Adipocyte (in vitro differentiated cells): ENCODE results near the gene MLXIP.
A peak's percentile ranks its signal among the peaks of the same experiment; 100 is the strongest.
"Not testable (repeated sequence)": the region's sequence is repeated elsewhere in the genome, so short reads cannot be mapped to it uniquely, and the experiment has no call there.

Source experiments
- DNase-seq: peaks from one replicate; pipeline ENCODE4 v3.0.0-alpha.2; 2015; ENCODE audit warnings: low read depth
- H3K27me3 ChIP-seq: replicated peaks from 2 replicates; pipeline ENCODE4 v1.7.0; 2013; ENCODE audit warnings: mild to moderate bottlenecking, low read length, moderate library complexity; ENCODE audit not compliant: control insufficient read depth, insufficient read depth
- H3K36me3 ChIP-seq: 2 replicates; pipeline ENCODE4 v1.7.0; 2013; ENCODE audit warnings: low read length, mild to moderate bottlenecking, moderate library complexity; ENCODE audit not compliant: control insufficient read depth, insufficient read depth, severe bottlenecking
- H3K4me1 ChIP-seq: 2 replicates; pipeline ENCODE4 v1.7.0; 2013; ENCODE audit warnings: mild to moderate bottlenecking, low read length, moderate library complexity; ENCODE audit not compliant: control insufficient read depth, insufficient read depth
- H3K4me3 ChIP-seq: 2 replicates; pipeline ENCODE4 v1.7.0; 2013; ENCODE audit warnings: mild to moderate bottlenecking, low read length, moderate library complexity
- H3K9ac ChIP-seq: 2 replicates; pipeline ENCODE4 v1.7.0; 2013; ENCODE audit warnings: mild to moderate bottlenecking, low read length, moderate library complexity
- H3K9me3 ChIP-seq: 2 replicates; pipeline ENCODE4 v1.7.0; 2013; ENCODE audit warnings: mild to moderate bottlenecking, low read length, moderate library complexity; ENCODE audit not compliant: control insufficient read depth

MLXIP gene

GRCh38 chr12:122078141-122079032, at the start of gene MLXIP:
Gene MLXIP, plus strand, starts transcription at chr12:122078756. Its CDS starts 98 bp downstream, at chr12:122078854.
- Histone ChIP-seq H3K27me3 (no peaks in the 10 kb centered on the region), H3K4me1 (peaks cover 45% of the 10 kb centered on the region), H3K4me3 (peak within 1 kb of the TSS; percentile 94), H3K9ac (peak within 1 kb of the TSS; percentile 89), H3K9me3 (no peaks in the 10 kb centered on the region), H3K36me3 (no peaks in the 10 kb centered on the region)
- DNase-seq = peak; percentile 98

GRCh38 chr12:122028905-122029560, 49.5 kb upstream of the MLXIP start:
- no peak for DNase-seq
- H3K9me3 ChIP-seq = no peaks in the 10 kb centered on the region
- no peaks in the 10 kb centered on the region for H3K36me3 ChIP-seq
- H3K27me3 ChIP-seq = no peaks in the 10 kb centered on the region
- no peak overlapping the region for H3K4me3 ChIP-seq
- H3K9ac ChIP-seq = no peak overlapping the region
- peaks cover 4% of the 10 kb centered on the region for H3K4me1 ChIP-seq

- Histone ChIP-seq H3K4me1 (no peaks in the 10 kb centered on the region), H3K36me3 (no peaks in the 10 kb centered on the region), H3K9ac (no peak overlapping the region), H3K9me3 (no peaks in the 10 kb centered on the region), H3K4me3 (no peak overlapping the region), H3K27me3 (no peaks in the 10 kb centered on the region)
- DNase-seq = no peak
Measured at GRCh38 chr12:122029620-122030423, 48.7 kb upstream of the MLXIP start.

- no peak overlapping the region for H3K9ac ChIP-seq
- H3K9me3 ChIP-seq = no peaks in the 10 kb centered on the region
- no peaks in the 10 kb centered on the region for H3K4me1 ChIP-seq
- H3K4me3 ChIP-seq = no peak overlapping the region
- no peaks in the 10 kb centered on the region for H3K36me3 ChIP-seq
- H3K27me3 ChIP-seq = no peaks in the 10 kb centered on the region
- no peak for DNase-seq
Measured at GRCh38 chr12:122030424-122031035, 48.0 kb upstream of the MLXIP start.

- no peak overlapping the region for H3K9ac ChIP-seq
- H3K27me3 ChIP-seq = no peaks in the 10 kb centered on the region
- no peak overlapping the region for H3K4me3 ChIP-seq
- no peaks in the 10 kb centered on the region for H3K36me3 ChIP-seq
- H3K9me3 ChIP-seq = no peaks in the 10 kb centered on the region
- peak; percentile 44 for DNase-seq
- no peaks in the 10 kb centered on the region for H3K4me1 ChIP-seq
Measured at GRCh38 chr12:122031342-122032216, 47.0 kb upstream of the MLXIP start.

- no peaks in the 10 kb centered on the region for H3K36me3 ChIP-seq
- no peak overlapping the region for H3K9ac ChIP-seq
- H3K4me1 ChIP-seq = no peaks in the 10 kb centered on the region
- DNase-seq = no peak
- no peaks in the 10 kb centered on the region for H3K9me3 ChIP-seq
- no peak overlapping the region for H3K4me3 ChIP-seq
- no peaks in the 10 kb centered on the region for H3K27me3 ChIP-seq
Measured at GRCh38 chr12:122032580-122032979, 46.0 kb upstream of the MLXIP start.

GRCh38 chr12:122035292-122035691, 43.3 kb upstream of the MLXIP start:
- Histone ChIP-seq H3K4me1 (no peaks in the 10 kb centered on the region), H3K9ac (no peak overlapping the region), H3K27me3 (no peaks in the 10 kb centered on the region), H3K9me3 (no peaks in the 10 kb centered on the region), H3K36me3 (no peaks in the 10 kb centered on the region), H3K4me3 (no peak overlapping the region)
- DNase-seq = no peak

- Histone ChIP-seq H3K4me3 (no peak overlapping the region), H3K4me1 (no peaks in the 10 kb centered on the region), H3K9me3 (no peaks in the 10 kb centered on the region), H3K36me3 (no peaks in the 10 kb centered on the region), H3K9ac (no peak overlapping the region), H3K27me3 (no peaks in the 10 kb centered on the region)
- no peak for DNase-seq
Measured at GRCh38 chr12:122036153-122036552, 42.4 kb upstream of the MLXIP start.

GRCh38 chr12:122040579-122041386, 37.8 kb upstream of the MLXIP start:
- Histone ChIP-seq H3K4me3 (no peak overlapping the region), H3K27me3 (no peaks in the 10 kb centered on the region), H3K9ac (no peak overlapping the region), H3K9me3 (no peaks in the 10 kb centered on the region), H3K4me1 (no peaks in the 10 kb centered on the region), H3K36me3 (peaks cover 3% of the 10 kb centered on the region)
- DNase-seq = no peak

- not testable (repeated sequence) for H3K4me3 ChIP-seq, H3K27me3 ChIP-seq, H3K9ac ChIP-seq, DNase-seq, H3K36me3 ChIP-seq, H3K4me1 ChIP-seq, H3K9me3 ChIP-seq
Measured at GRCh38 chr12:122041458-122041857, 37.1 kb upstream of the MLXIP start.
